SK-N-SH (cell line): ENCODE results near the gene RNF223. TPM values are rescaled to one million over a fixed set of nuclear protein-coding genes. Genes with fewer than 3 reads are reported as not detected.

Source experiments
- CTCF ChIA-PET: fragments of 300-600, 350-600 bp; formaldehyde crosslinking; extraction: SDS; loops from one replicate; lab custom pipeline; 2021; lab: Yijun Ruan, JAX
- POLR2A ChIA-PET: fragments of 350-600 bp; sonication (Branson Sonifier 250); formaldehyde crosslinking; extraction: SDS; loops from one replicate; lab custom pipeline; 2020; ENCODE audit warnings: antibody characterized with exemption, inconsistent platforms; lab: Yijun Ruan, JAX
- DNase-seq: peaks from one replicate; pipeline ENCODE4 v3.0.0; 2012
- H2AFZ ChIP-seq: fragments of 200-600 bp; sonication (generic); 2 replicates; pipeline ENCODE4 v1.8.1; 2016; ENCODE audit warnings: antibody characterized with exemption, mild to moderate bottlenecking, low read depth
- H3F3A ChIP-seq: fragments of 200-600 bp; sonication (generic); replicated peaks from 2 replicates; pipeline ENCODE3; 2016; ENCODE audit warnings: antibody characterized with exemption, mild to moderate bottlenecking; ENCODE audit not compliant: insufficient read depth
- H3K27ac ChIP-seq, 2 experiments: fragments of 200-500 bp in 1 of 2; fragments of 200-600 bp in 1 of 2; sonication (Bioruptor generic) in 1 of 2; sonication (generic), shearing (Covaris generic) in 1 of 2; 2 replicates each; pipeline versions ENCODE4 v1.5.1 to v1.6.1; 2014 to 2016; ENCODE audit warnings: low read depth in 2 of 2, inconsistent platforms in 1 of 2, low read length in 1 of 2, mild to moderate bottlenecking in 1 of 2, mixed read lengths in 1 of 2
- H3K27me3 ChIP-seq: fragments of 200-600 bp; sonication (generic), shearing (Covaris generic); 2 replicates; pipeline ENCODE4 v1.6.1; 2016; ENCODE audit warnings: mixed run types; ENCODE audit not compliant: insufficient read depth
- H3K36me3 ChIP-seq, 2 experiments: fragments of 200-500 bp in 1 of 2; fragments of 200-600 bp in 1 of 2; sonication (Bioruptor generic) in 1 of 2; sonication (generic) in 1 of 2; replicated peaks in 1 of 2; 2 replicates each; pipeline versions ENCODE3 to v1.5.1; 2014 to 2016; ENCODE audit warnings: low read length in 1 of 2, mild to moderate bottlenecking in 1 of 2; ENCODE audit not compliant: insufficient read depth in 2 of 2, control insufficient read depth in 1 of 2
- H3K4me1 ChIP-seq, 2 experiments: fragments of 200-500 bp in 1 of 2; fragments of 200-600 bp in 1 of 2; sonication (Bioruptor generic) in 1 of 2; sonication (generic), shearing (Covaris generic) in 1 of 2; 2 replicates each; pipeline versions ENCODE4 v1.5.1 to v1.6.1; 2014 to 2016; ENCODE audit warnings: low read depth in 1 of 2, low read length in 1 of 2, mixed run types in 1 of 2; ENCODE audit not compliant: insufficient read depth in 2 of 2, control insufficient read depth in 1 of 2
- H3K4me2 ChIP-seq: fragments of 200-600 bp; sonication (generic), shearing (Covaris generic); 2 replicates; pipeline ENCODE4 v1.6.1; 2017; ENCODE audit warnings: mixed run types
- H3K4me3 ChIP-seq, 2 experiments: fragments of 200-500 bp in 1 of 2; fragments of 200-600 bp in 1 of 2; sonication (Bioruptor generic) in 1 of 2; sonication (generic), shearing (Covaris generic) in 1 of 2; 2 replicates each; pipeline versions ENCODE4 v1.5.1 to v1.8.1; 2014 to 2016; ENCODE audit warnings: low read depth in 2 of 2, inconsistent platforms in 1 of 2, low read length in 1 of 2, mild to moderate bottlenecking in 1 of 2, mixed read lengths in 1 of 2, moderate library complexity in 1 of 2
- H3K79me2 ChIP-seq: fragments of 200-600 bp; sonication (generic); 2 replicates; pipeline ENCODE4 v1.8.1; 2017; ENCODE audit warnings: mild to moderate bottlenecking; ENCODE audit not compliant: insufficient read depth
- H3K9ac ChIP-seq: fragments of 200-600 bp; sonication (generic); 2 replicates; pipeline ENCODE4 v1.6.1; 2017; ENCODE audit warnings: mixed run types
- H3K9me2 ChIP-seq: fragments of 200-600 bp; sonication (generic); 2 replicates; pipeline ENCODE4 v1.6.1; 2017; ENCODE audit warnings: mixed run types
- H3K9me3 ChIP-seq: fragments of 200-600 bp; sonication (generic); 2 replicates; pipeline ENCODE4 v1.6.1; 2017; ENCODE audit warnings: mixed run types, mild to moderate bottlenecking, moderate library complexity
- H4K20me1 ChIP-seq: fragments of 200-600 bp; sonication (generic); 2 replicates; pipeline ENCODE4 v1.6.1; 2017; ENCODE audit warnings: mild to moderate bottlenecking, mixed run types; ENCODE audit not compliant: insufficient read depth
- CTCF ChIP-seq: fragments of 200-600 bp; sonication (generic); IDR thresholded peaks from 2 replicates; pipeline ENCODE4 v1.6.1; 2017; ENCODE audit warnings: antibody characterized with exemption, mild to moderate bottlenecking, moderate library complexity
- EP300 ChIP-seq, 2 experiments: IDR thresholded peaks; 2 replicates each; pipeline versions ENCODE4 v1.4.0 to v1.6.1; 2012; ENCODE audit warnings: borderline replicate concordance in 1 of 2, low read depth in 1 of 2, low read length in 1 of 2
- EZH2phosphoT487 ChIP-seq: fragments of 200-600 bp; sonication (generic); IDR thresholded peaks from 2 replicates; pipeline ENCODE4 v1.6.1; 2017; ENCODE audit warnings: low read depth, mixed run types, mild to moderate bottlenecking, antibody characterized with exemption, moderate library complexity, borderline replicate concordance
- FOXJ3 ChIP-seq: sonication (generic); formaldehyde crosslinking; IDR thresholded peaks from 2 replicates; pipeline ENCODE4 v1.5.1; 2020; ENCODE audit warnings: mild to moderate bottlenecking, missing genetic modification reagents
- FOXM1 ChIP-seq: IDR thresholded peaks from 2 replicates; pipeline ENCODE4 v1.4.0; 2012; ENCODE audit warnings: low read depth, mild to moderate bottlenecking
- MAX ChIP-seq: IDR thresholded peaks from 2 replicates; pipeline ENCODE4 v1.4.0; 2012; ENCODE audit warnings: low read depth
- NRF1 ChIP-seq: IDR thresholded peaks from 2 replicates; pipeline ENCODE4 v1.6.1; 2012; ENCODE audit warnings: low read depth, mild to moderate bottlenecking, low read length
- PBX3 ChIP-seq: IDR thresholded peaks from 2 replicates; pipeline ENCODE4; 2012
- RAD21 ChIP-seq: IDR thresholded peaks from 2 replicates; pipeline ENCODE4 v1.6.1; 2012; ENCODE audit warnings: mild to moderate bottlenecking, low read length
- RCOR1 ChIP-seq: fragments of 150-350 bp; IDR thresholded peaks from 2 replicates; pipeline ENCODE4 v1.6.1; 2017; ENCODE audit warnings: antibody characterized with exemption, low read length
- SIN3A ChIP-seq: IDR thresholded peaks from 2 replicates; pipeline ENCODE4 v1.6.1; 2012; ENCODE audit warnings: low read depth, mild to moderate bottlenecking, low read length, moderate library complexity, borderline replicate concordance
- TAF1 ChIP-seq: IDR thresholded peaks from 2 replicates; pipeline ENCODE4 v1.6.1; 2012; ENCODE audit warnings: low read depth, mild to moderate bottlenecking, low read length, moderate library complexity, borderline replicate concordance
- TCF12 ChIP-seq: IDR thresholded peaks from 2 replicates; pipeline ENCODE4 v1.4.0; 2012
- USF1 ChIP-seq: IDR thresholded peaks from 2 replicates; pipeline ENCODE4 v1.4.0; 2012; ENCODE audit warnings: low read depth, borderline replicate concordance
- USF2 ChIP-seq: fragments of 150-350 bp; IDR thresholded peaks from 2 replicates; pipeline ENCODE4 v1.6.1; 2017; ENCODE audit warnings: antibody characterized with exemption, low read length, low read depth, borderline replicate concordance
- ZBTB33 ChIP-seq: IDR thresholded peaks from 2 replicates; pipeline ENCODE4 v1.4.0; 2012; ENCODE audit warnings: low read depth, borderline replicate concordance
- WGBS: methylation state at CpG from one replicate; pipeline ENCODE4 v1.1.6; 2017; ENCODE audit warnings: low lambda C conversion rate; 5-methylcytosine and 5-hydroxymethylcytosine counted together
- polyA plus RNA-seq, 3 experiments: library from polyadenylated mRNA; depleted of rRNA; stranded (reverse); fragments of >200 nt; gene quantifications; 2 replicates each; pipeline ENCODE4 v1.2.3, GENCODE V29; 2012

The RNF223 gene
- polyA plus RNA-seq, 1 of the 3 experiments (the other 2 are of a cell fraction) = not detected

- no peak for TF ChIP-seq ZBTB33
- TF ChIP-seq CTCF = no peak
- no peak for TF ChIP-seq RAD21
- TF ChIP-seq NRF1 = no peak
- no peak for TF ChIP-seq PBX3
- no peak for TF ChIP-seq USF1
- no peak for TF ChIP-seq SIN3A
- TF ChIP-seq TCF12 = no peak
Observed at GRCh38 chr1:1047407-1047806, 26.7 kb downstream of the RNF223 start (continued).

- Histone ChIP-seq H3K36me3 (peaks cover 0 to 25% of the 10 kb centered on the region in 2 experiments), H3K4me3 (no peak overlapping the region), H3K9ac (no peak overlapping the region), H3K4me1 (no peaks in the 10 kb centered on the region), H3F3A (no peaks in the 10 kb centered on the region), H3K4me2 (no peak overlapping the region), H4K20me1 (no peaks in the 10 kb centered on the region), H3K27me3 (no peaks in the 10 kb centered on the region), H3K9me2 (no peaks in the 10 kb centered on the region), H3K27ac (no peak overlapping the region), H2AFZ (no peak overlapping the region), H3K9me3 (no peaks in the 10 kb centered on the region), H3K79me2 (no peaks in the 10 kb centered on the region)
- WGBS = no CpG with 5 or more reads among the region's 26 CpGs
- ChIA-PET POLR2A (no interaction called here), CTCF (interaction anchor here (1.5 kb wide), 1 partner anchor 17 kb away, joined by 3 read pairs; no protein-coding TSS in a partner anchor)
- no peak for TF ChIP-seq RCOR1
- no peak for DNase-seq
Observed at GRCh38 chr1:1046767-1047166, 27.3 kb downstream of the RNF223 start.

GRCh38 chr1:1046243-1046642 lies 27.9 kb downstream of the RNF223 start:
- TF ChIP-seq USF2 = no peak
- TF ChIP-seq FOXM1 = no peak
- TF ChIP-seq FOXJ3 (CRISPR knock-in tag) = no peak
- no peak for TF ChIP-seq TAF1
- TF ChIP-seq MAX = no peak
- TF ChIP-seq EZH2phosphoT487 = no peak
- no peak for TF ChIP-seq EP300 (IDR thresholded peaks at IDR 0.05; ENCODE audit: borderline replicate concordance in 1 of 2, low read depth in 1 of 2, low read length in 1 of 2)
- TF ChIP-seq USF1 = no peak
- H3K27ac ChIP-seq = no peak overlapping the region
- CTCF ChIA-PET = no interaction called here

More at GRCh38 chr1:1046243-1046642, 27.9 kb downstream of the RNF223 start:
- no peaks in the 10 kb centered on the region for H4K20me1 ChIP-seq
- no peaks in the 10 kb centered on the region for H3K27me3 ChIP-seq
- no peaks in the 10 kb centered on the region for H3K9me2 ChIP-seq
- H3K9ac ChIP-seq = no peak overlapping the region
- no peak for DNase-seq
- no peak overlapping the region for H3K4me3 ChIP-seq
- no peak overlapping the region for H3K4me2 ChIP-seq
- H3F3A ChIP-seq = no peaks in the 10 kb centered on the region
- no peak overlapping the region for H2AFZ ChIP-seq
- peaks cover 0 to under 1% of the 10 kb centered on the region in 2 experiments; a peak in 1 of 4 replicates for H3K4me1 ChIP-seq
- H3K79me2 ChIP-seq = no peaks in the 10 kb centered on the region
- WGBS = 100% methylated on average over 12 of the region's 20 CpGs
- H3K36me3 ChIP-seq = peaks cover 0 to 25% of the 10 kb centered on the region in 2 experiments
- no peaks in the 10 kb centered on the region for H3K9me3 ChIP-seq
- POLR2A ChIA-PET = no interaction called here
